ENCODE results near the gene OR2D2.
"Not testable (repeated sequence)": the region's sequence is repeated elsewhere in the genome, so short reads cannot be mapped to it uniquely, and the experiment has no call there.

Gene OR2D2

GRCh38 chr11:6864438-6864837 lies 27.9 kb downstream of the OR2D2 start:
- Histone ChIP-seq H3K27me3 (replicated peaks in 2 of 5; ENCODE audit: control insufficient read depth in 4 of 5, insufficient read depth in 5 of 5, low read length in 4 of 5) (no peaks in the 10 kb centered on the region), H3K4me1 (ENCODE audit: control extremely low read depth in 1 of 4, control insufficient read depth in 4 of 4, insufficient read depth in 4 of 4, low read length in 3 of 4) (no peaks in the 10 kb centered on the region), H3K27ac (ENCODE audit: insufficient read depth in 1 of 2, low read depth in 1 of 2, low read length in 2 of 2, poor library complexity in 1 of 2, severe bottlenecking in 2 of 2) (no peak overlapping the region), H3K4me3 (ENCODE audit: control insufficient read depth in 1 of 7, extremely low read depth in 1 of 7, insufficient read depth in 4 of 7, low read depth in 2 of 7, low read length in 6 of 7) (no peak overlapping the region), H3K9me3 (ENCODE audit: control extremely low read depth in 1 of 5, control insufficient read depth in 4 of 5, insufficient read depth in 2 of 5, low read depth in 1 of 5, low read length in 4 of 5) (no peaks in the 10 kb centered on the region), H3K36me3 (ENCODE audit: control insufficient read depth in 4 of 4, insufficient read depth in 4 of 4, low read length in 3 of 4) (no peaks in the 10 kb centered on the region)
- no CpG with 5 or more reads among the region's 1 CpG for WGBS (ENCODE audit: insufficient coverage)
- CTCF ChIA-PET = interaction anchor here (0.6 kb wide), 1 partner anchor 549 kb away, joined by 3 read pairs; no protein-coding TSS in a partner anchor
- POLR2A ChIA-PET = no interaction called here
- DNase-seq = no peak

GRCh38 chr11:6862961-6863360 lies 29.3 kb downstream of the OR2D2 start, which contains the start of gene OR10A2:
Gene OR10A2 (plus strand): TSS chr11:6863057. CDS start chr11:6869755, 6,698 bp downstream.
- ChIA-PET POLR2A (no interaction called here), CTCF (no interaction called here)

GRCh38 chr11:6856871-6857270 lies 35.4 kb downstream of the OR2D2 start:
- Histone ChIP-seq H3K36me3 (ENCODE audit: control insufficient read depth in 4 of 4, insufficient read depth in 4 of 4, low read length in 3 of 4) (no peaks in the 10 kb centered on the region), H3K4me1 (ENCODE audit: control extremely low read depth in 1 of 4, control insufficient read depth in 4 of 4, insufficient read depth in 4 of 4, low read length in 3 of 4) (no peaks in the 10 kb centered on the region), H3K9me3 (ENCODE audit: control extremely low read depth in 1 of 5, control insufficient read depth in 4 of 5, insufficient read depth in 2 of 5, low read depth in 1 of 5, low read length in 4 of 5) (peaks cover 0 to 11% (median 0%) of the 10 kb centered on the region in 5 experiments), H3K27ac (ENCODE audit: insufficient read depth in 1 of 2, low read depth in 1 of 2, low read length in 2 of 2, poor library complexity in 1 of 2, severe bottlenecking in 2 of 2) (no peak overlapping the region), H3K27me3 (replicated peaks in 2 of 5; ENCODE audit: control insufficient read depth in 4 of 5, insufficient read depth in 5 of 5, low read length in 4 of 5) (no peaks in the 10 kb centered on the region), H3K4me3 (ENCODE audit: control insufficient read depth in 1 of 7, extremely low read depth in 1 of 7, insufficient read depth in 4 of 7, low read depth in 2 of 7, low read length in 6 of 7) (no peak overlapping the region)
- WGBS (ENCODE audit: insufficient coverage) = 94% methylated on average over 2 of the region's 3 CpGs
- ChIA-PET CTCF (no interaction called here), POLR2A (no interaction called here)
- DNase-seq = no peak

More at GRCh38 chr11:6862961-6863360, 29.3 kb downstream of the OR2D2 start, which contains the start of gene OR10A2:
- no peak for DNase-seq
- WGBS (ENCODE audit: insufficient coverage) = 83% methylated on average over 1 of the region's 1 CpG
- Histone ChIP-seq H3K4me3 (ENCODE audit: control insufficient read depth in 1 of 7, extremely low read depth in 1 of 7, insufficient read depth in 4 of 7, low read depth in 2 of 7, low read length in 6 of 7) (no peak within 1 kb of the TSS), H3K4me1 (ENCODE audit: control extremely low read depth in 1 of 4, control insufficient read depth in 4 of 4, insufficient read depth in 4 of 4, low read length in 3 of 4) (no peaks in the 10 kb centered on the region), H3K27me3 (replicated peaks in 2 of 5; ENCODE audit: control insufficient read depth in 4 of 5, insufficient read depth in 5 of 5, low read length in 4 of 5) (no peaks in the 10 kb centered on the region), H3K36me3 (ENCODE audit: control insufficient read depth in 4 of 4, insufficient read depth in 4 of 4, low read length in 3 of 4) (no peaks in the 10 kb centered on the region), H3K27ac (ENCODE audit: insufficient read depth in 1 of 2, low read depth in 1 of 2, low read length in 2 of 2, poor library complexity in 1 of 2, severe bottlenecking in 2 of 2) (no peak within 1 kb of the TSS), H3K9me3 (ENCODE audit: control extremely low read depth in 1 of 5, control insufficient read depth in 4 of 5, insufficient read depth in 2 of 5, low read depth in 1 of 5, low read length in 4 of 5) (no peaks in the 10 kb centered on the region)

- H3K27me3 ChIP-seq (replicated peaks in 2 of 5; ENCODE audit: control insufficient read depth in 4 of 5, insufficient read depth in 5 of 5, low read length in 4 of 5) = no peaks in the 10 kb centered on the region
- H3K9me3 ChIP-seq (ENCODE audit: control extremely low read depth in 1 of 5, control insufficient read depth in 4 of 5, insufficient read depth in 2 of 5, low read depth in 1 of 5, low read length in 4 of 5) = peaks cover 0 to 11% (median 0%) of the 10 kb centered on the region in 5 experiments
- ChIA-PET POLR2A (no interaction called here), CTCF (no interaction called here)
- no peaks in the 10 kb centered on the region for H3K4me1 ChIP-seq (ENCODE audit: control extremely low read depth in 1 of 4, control insufficient read depth in 4 of 4, insufficient read depth in 4 of 4, low read length in 3 of 4)
- WGBS (ENCODE audit: insufficient coverage) = 100% methylated on average over 1 of the region's 1 CpG
- H3K4me3 ChIP-seq (ENCODE audit: control insufficient read depth in 1 of 7, extremely low read depth in 1 of 7, insufficient read depth in 4 of 7, low read depth in 2 of 7, low read length in 6 of 7) = no peak overlapping the region
- no peaks in the 10 kb centered on the region for H3K36me3 ChIP-seq (ENCODE audit: control insufficient read depth in 4 of 4, insufficient read depth in 4 of 4, low read length in 3 of 4)
- H3K27ac ChIP-seq (ENCODE audit: insufficient read depth in 1 of 2, low read depth in 1 of 2, low read length in 2 of 2, poor library complexity in 1 of 2, severe bottlenecking in 2 of 2) = no peak overlapping the region
- DNase-seq = no peak
Observed at GRCh38 chr11:6855971-6856541, 36.2 kb downstream of the OR2D2 start.

GRCh38 chr11:6854801-6855200 lies 37.5 kb downstream of the OR2D2 start:
- H3K4me3 ChIP-seq (ENCODE audit: control insufficient read depth in 1 of 7, extremely low read depth in 1 of 7, insufficient read depth in 4 of 7, low read depth in 2 of 7, low read length in 6 of 7); H3K36me3 ChIP-seq (ENCODE audit: control insufficient read depth in 4 of 4, insufficient read depth in 4 of 4, low read length in 3 of 4); CTCF ChIA-PET; H3K27me3 ChIP-seq (replicated peaks in 2 of 5; ENCODE audit: control insufficient read depth in 4 of 5, insufficient read depth in 5 of 5, low read length in 4 of 5); H3K4me1 ChIP-seq (ENCODE audit: control extremely low read depth in 1 of 4, control insufficient read depth in 4 of 4, insufficient read depth in 4 of 4, low read length in 3 of 4); POLR2A ChIA-PET; DNase-seq; H3K27ac ChIP-seq (ENCODE audit: insufficient read depth in 1 of 2, low read depth in 1 of 2, low read length in 2 of 2, poor library complexity in 1 of 2, severe bottlenecking in 2 of 2): not testable (repeated sequence)
- H3K9me3 ChIP-seq (ENCODE audit: control extremely low read depth in 1 of 5, control insufficient read depth in 4 of 5, insufficient read depth in 2 of 5, low read depth in 1 of 5, low read length in 4 of 5) = peaks cover 0 to 11% (median 0%) of the 10 kb centered on the region in 5 experiments
- 94% methylated on average over 5 of the region's 6 CpGs for WGBS (ENCODE audit: insufficient coverage)

- DNase-seq = no peak
- H3K4me1 ChIP-seq (ENCODE audit: control extremely low read depth in 1 of 4, control insufficient read depth in 4 of 4, insufficient read depth in 4 of 4, low read length in 3 of 4) = no peaks in the 10 kb centered on the region
- ChIA-PET POLR2A (no interaction called here), CTCF (no interaction called here)
- no peak overlapping the region for H3K27ac ChIP-seq (ENCODE audit: insufficient read depth in 1 of 2, low read depth in 1 of 2, low read length in 2 of 2, poor library complexity in 1 of 2, severe bottlenecking in 2 of 2)
- H3K4me3 ChIP-seq (ENCODE audit: control insufficient read depth in 1 of 7, extremely low read depth in 1 of 7, insufficient read depth in 4 of 7, low read depth in 2 of 7, low read length in 6 of 7) = no peak overlapping the region
- H3K27me3 ChIP-seq (replicated peaks in 2 of 5; ENCODE audit: control insufficient read depth in 4 of 5, insufficient read depth in 5 of 5, low read length in 4 of 5) = no peaks in the 10 kb centered on the region
- no peaks in the 10 kb centered on the region for H3K36me3 ChIP-seq (ENCODE audit: control insufficient read depth in 4 of 4, insufficient read depth in 4 of 4, low read length in 3 of 4)
- peaks cover 0 to 15% (median 0%) of the 10 kb centered on the region in 5 experiments for H3K9me3 ChIP-seq (ENCODE audit: control extremely low read depth in 1 of 5, control insufficient read depth in 4 of 5, insufficient read depth in 2 of 5, low read depth in 1 of 5, low read length in 4 of 5)
- 83% methylated on average over 1 of the region's 2 CpGs for WGBS (ENCODE audit: insufficient coverage)
Observed at GRCh38 chr11:6850526-6850925, 41.8 kb downstream of the OR2D2 start.

GRCh38 chr11:6845383-6845782 lies 46.9 kb downstream of the OR2D2 start, which contains the start of gene OR10A5:
Gene OR10A5 (plus strand): TSS chr11:6845683. CDS start chr11:6845683, 0 bp downstream.
- CTCF ChIA-PET = no interaction called here
- no peak within 1 kb of the TSS for H3K27ac ChIP-seq (ENCODE audit: insufficient read depth in 1 of 2, low read depth in 1 of 2, low read length in 2 of 2, poor library complexity in 1 of 2, severe bottlenecking in 2 of 2)
- H3K27me3 ChIP-seq (replicated peaks in 2 of 5; ENCODE audit: control insufficient read depth in 4 of 5, insufficient read depth in 5 of 5, low read length in 4 of 5) = no peaks in the 10 kb centered on the region
- WGBS (ENCODE audit: insufficient coverage) = 100% methylated on average over 2 of the region's 3 CpGs
- H3K4me3 ChIP-seq (ENCODE audit: control insufficient read depth in 1 of 7, extremely low read depth in 1 of 7, insufficient read depth in 4 of 7, low read depth in 2 of 7, low read length in 6 of 7) = no peak within 1 kb of the TSS
- H3K9me3 ChIP-seq (ENCODE audit: control extremely low read depth in 1 of 5, control insufficient read depth in 4 of 5, insufficient read depth in 2 of 5, low read depth in 1 of 5, low read length in 4 of 5) = peaks cover 0 to 8% (median 0%) of the 10 kb centered on the region in 5 experiments
- no peaks in the 10 kb centered on the region for H3K4me1 ChIP-seq (ENCODE audit: control extremely low read depth in 1 of 4, control insufficient read depth in 4 of 4, insufficient read depth in 4 of 4, low read length in 3 of 4)
- no peak for DNase-seq
- POLR2A ChIA-PET = no interaction called here
- H3K36me3 ChIP-seq (ENCODE audit: control insufficient read depth in 4 of 4, insufficient read depth in 4 of 4, low read length in 3 of 4) = no peaks in the 10 kb centered on the region
